ENCODE measurements around the gene CFAP46. TPM values are rescaled to one million over a fixed set of nuclear protein-coding genes. Genes with fewer than 3 reads are reported as not detected.

Gene CFAP46
- total and polyA plus RNA-seq, 2 of the 8 experiments (the other 6 are each of a cell fraction or from before 2014, with no cell fraction given): 2.6 to 4.8 TPM

DNA sequence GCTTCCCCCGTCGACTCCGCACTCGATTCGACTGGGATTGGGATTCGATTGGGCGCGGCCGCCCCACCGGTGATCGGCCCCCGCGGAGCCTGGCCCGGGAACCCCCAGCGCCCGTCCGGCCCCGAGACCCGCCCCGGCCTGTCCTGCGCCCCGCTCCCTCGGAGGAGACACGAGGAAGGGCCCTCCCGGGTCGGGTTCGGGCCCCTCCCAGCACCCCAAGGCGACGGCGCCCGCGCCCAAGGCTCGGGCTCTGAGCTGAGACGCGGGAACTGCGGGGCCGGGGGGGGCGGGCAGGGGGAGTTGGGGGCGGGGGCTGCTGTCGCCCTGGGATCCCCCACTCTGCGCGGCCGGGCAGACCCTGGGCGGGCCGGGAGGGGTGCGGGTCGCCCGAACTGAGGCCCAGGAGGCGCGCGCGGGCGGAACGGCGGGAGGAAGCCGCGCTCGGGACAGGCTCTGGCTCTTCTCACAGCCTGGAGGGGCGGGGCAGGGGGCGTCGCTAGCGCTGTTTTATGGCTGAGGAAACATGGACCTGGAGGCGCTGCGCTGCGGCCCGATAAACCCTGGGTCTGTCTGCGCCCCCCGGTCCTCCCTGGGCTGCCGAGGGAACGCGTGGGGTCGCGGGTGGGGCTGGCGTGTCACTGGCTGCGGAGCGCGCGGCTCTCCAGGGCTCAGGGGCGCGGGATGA, 154.7 kb downstream of the CFAP46 start:
- H3K4me3 ChIP-seq (ENCODE audit: extremely low read depth in 1 of 4, insufficient read depth in 2 of 4, low read depth in 3 of 4, low read length in 4 of 4): peak overlapping the region in 3 of 4 experiments; percentile 14 to 62 (median 18); a peak in 6 of 8 replicates
- no peak for FAIRE-seq

More for the DNA sequence above, 154.7 kb downstream of the CFAP46 start:
- Histone ChIP-seq H2BK120ac (replicated peaks; ENCODE audit: low read depth, low read length) (no peak overlapping the region), H2AFZ (ENCODE audit: low read length) (no peak overlapping the region), H2BK15ac (ENCODE audit: low read length) (no peak overlapping the region), H3K14ac (ENCODE audit: insufficient read length) (no peak overlapping the region), H2BK20ac (ENCODE audit: low read length) (no peak overlapping the region), H3K4ac (replicated peaks; ENCODE audit: insufficient read length, low read depth, low read length) (no peak overlapping the region), H4K20me1 (replicated peaks in 1 of 2; ENCODE audit: control insufficient read depth in 1 of 2, insufficient read depth in 2 of 2, low read length in 2 of 2) (peaks cover 5 to 13% of the 10 kb centered on the region in 2 experiments), H4K91ac (replicated peaks; ENCODE audit: insufficient read length, low read length) (no peak overlapping the region), H3K4me1 (replicated peaks in 1 of 4; ENCODE audit: control insufficient read depth in 3 of 4, insufficient read depth in 4 of 4, low read length in 3 of 4) (peaks cover 0 to 28% (median 12%) of the 10 kb centered on the region in 4 experiments; a peak in 6 of 7 replicates), H3K9me3 (ENCODE audit: insufficient read depth in 2 of 2, low read depth in 1 of 2, low read length in 1 of 2) (no peaks in the 10 kb centered on the region; a peak in 1 of 4 replicates), H3K36me3 (ENCODE audit: control insufficient read depth in 2 of 4, insufficient read depth in 4 of 4, low read length in 3 of 4) (peaks cover 0 to 28% (median 0%) of the 10 kb centered on the region in 4 experiments; a peak in 2 of 8 replicates), H3K9ac (replicated peaks in 1 of 4; ENCODE audit: extremely low read depth in 1 of 4, low read depth in 3 of 4, low read length in 3 of 4) (no peak overlapping the region), H2BK5ac (ENCODE audit: low read depth, low read length) (no peak overlapping the region), H3K18ac (ENCODE audit: extremely low read depth, low read length) (no peak overlapping the region), H3K79me2 (ENCODE audit: control insufficient read depth in 1 of 2, insufficient read depth in 2 of 2, low read length in 2 of 2) (no peaks in the 10 kb centered on the region), H2BK12ac (ENCODE audit: low read depth, low read length) (no peak overlapping the region), H3K23me2 (ENCODE audit: low read depth, low read length) (peaks cover 7% of the 10 kb centered on the region; the same call in 1 of the 2 replicates), H3K79me1 (ENCODE audit: low read depth, low read length) (no peaks in the 10 kb centered on the region), H2AK5ac (ENCODE audit: low read depth, low read length) (no peak overlapping the region), H4K5ac (ENCODE audit: insufficient read length, low read depth, low read length) (no peak overlapping the region), H3K23ac (ENCODE audit: insufficient read length) (no peak overlapping the region), H3K56ac (replicated peaks; ENCODE audit: insufficient read length, low read depth, low read length) (no peak overlapping the region), H3K4me2 (ENCODE audit: insufficient read depth in 1 of 2, low read depth in 2 of 2, low read length in 2 of 2) (peak overlapping the region; percentile 46 to 78), H3K27me3 (replicated peaks in 1 of 4; ENCODE audit: control insufficient read depth in 3 of 4, extremely low read depth in 1 of 4, insufficient read depth in 3 of 4, low read length in 3 of 4) (peaks cover 72 to 82% (median 81%) of the 10 kb centered on the region in 4 experiments), H3K27ac (ENCODE audit: low read depth, low read length) (no peak overlapping the region), H4K8ac (ENCODE audit: extremely low read depth, insufficient read depth, low read length) (no peak overlapping the region)
- DNase-seq (ENCODE audit: low read depth in 1 of 2, low spot score in 2 of 2): peak in 1 of 2 experiments; percentile 78
- 5% methylated on average over 17 of the region's 80 CpGs; no CpG with 5 or more reads in 1 of the 2 experiments for WGBS, 2 experiments (ENCODE audit: extremely low coverage in 1 of 2, insufficient coverage in 1 of 2, insufficient read length in 1 of 2, insufficient replicate concordance in 2 of 2, low coverage in 1 of 2, low lambda C conversion rate in 2 of 2, missing lambda C conversion rate in 1 of 2)
- TF ChIP-seq KDM4A (IDR thresholded peaks at IDR 0.05; ENCODE audit: low read depth, low read length, severe bottlenecking) (peak; percentile 4), HDAC6 (IDR thresholded peaks at IDR 0.05; ENCODE audit: low read depth, low read length) (no peak)
- ChIA-PET POLR2A (ENCODE audit: partially characterized antibody) (no interaction called here), CTCF (ENCODE audit: partially characterized antibody) (no interaction called here)
